ENCODE measurements around the gene BCKDK.
"Not testable (repeated sequence)": the region's sequence is repeated elsewhere in the genome, so short reads cannot be mapped to it uniquely, and the experiment has no call there.

Gene BCKDK

DNA sequence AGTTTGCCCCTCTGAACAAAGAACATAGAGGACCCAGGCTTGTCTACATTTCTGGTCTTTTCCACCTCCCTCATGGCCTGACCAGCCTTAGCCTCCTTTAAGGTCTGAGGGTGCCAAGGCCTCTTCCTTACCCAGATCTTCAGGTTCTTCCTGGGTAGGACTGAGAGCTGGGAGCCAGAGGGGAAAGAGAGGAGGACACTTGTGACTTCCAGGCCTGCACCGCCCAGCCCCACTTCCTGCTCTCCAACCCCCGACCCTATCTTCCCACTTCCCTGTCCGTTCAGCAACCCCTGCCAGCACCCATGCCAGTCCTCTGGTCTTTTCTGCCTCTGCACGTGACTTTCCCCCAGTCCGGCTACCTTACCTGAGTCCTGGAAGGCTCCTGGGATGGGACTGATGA is 41.1 kb downstream of the BCKDK start:
- Histone ChIP-seq H3K4me2 (no peak overlapping the region), H2AFZ (ENCODE audit: low read depth) (no peak overlapping the region), H3K27me3 (ENCODE audit: insufficient read depth, low read depth) (no peaks in the 10 kb centered on the region), H3K9ac (no peak overlapping the region), H4K20me1 (ENCODE audit: insufficient read depth) (no peaks in the 10 kb centered on the region), H3K4me3 (IDR thresholded peaks at IDR 0.05; ENCODE audit: insufficient read depth, low read depth, low read length) (no peak overlapping the region), H3K27ac (no peak overlapping the region), H3K36me3 (ENCODE audit: insufficient read depth) (no peaks in the 10 kb centered on the region), H3K4me1 (ENCODE audit: low read depth, poor library complexity, severe bottlenecking) (no peaks in the 10 kb centered on the region), H3K79me2 (ENCODE audit: insufficient read depth, low read depth) (no peaks in the 10 kb centered on the region)
- TF ChIP-seq, protein P1, sequence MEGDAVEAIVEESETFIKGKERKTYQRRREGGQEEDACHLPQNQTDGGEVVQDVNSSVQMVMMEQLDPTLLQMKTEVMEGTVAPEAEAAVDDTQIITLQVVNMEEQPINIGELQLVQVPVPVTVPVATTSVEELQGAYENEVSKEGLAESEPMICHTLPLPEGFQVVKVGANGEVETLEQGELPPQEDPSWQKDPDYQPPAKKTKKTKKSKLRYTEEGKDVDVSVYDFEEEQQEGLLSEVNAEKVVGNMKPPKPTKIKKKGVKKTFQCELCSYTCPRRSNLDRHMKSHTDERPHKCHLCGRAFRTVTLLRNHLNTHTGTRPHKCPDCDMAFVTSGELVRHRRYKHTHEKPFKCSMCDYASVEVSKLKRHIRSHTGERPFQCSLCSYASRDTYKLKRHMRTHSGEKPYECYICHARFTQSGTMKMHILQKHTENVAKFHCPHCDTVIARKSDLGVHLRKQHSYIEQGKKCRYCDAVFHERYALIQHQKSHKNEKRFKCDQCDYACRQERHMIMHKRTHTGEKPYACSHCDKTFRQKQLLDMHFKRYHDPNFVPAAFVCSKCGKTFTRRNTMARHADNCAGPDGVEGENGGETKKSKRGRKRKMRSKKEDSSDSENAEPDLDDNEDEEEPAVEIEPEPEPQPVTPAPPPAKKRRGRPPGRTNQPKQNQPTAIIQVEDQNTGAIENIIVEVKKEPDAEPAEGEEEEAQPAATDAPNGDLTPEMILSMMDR (conservative IDR thresholded peaks at IDR 0.05; ENCODE audit: low read depth, low read length), result no peak

DNA sequence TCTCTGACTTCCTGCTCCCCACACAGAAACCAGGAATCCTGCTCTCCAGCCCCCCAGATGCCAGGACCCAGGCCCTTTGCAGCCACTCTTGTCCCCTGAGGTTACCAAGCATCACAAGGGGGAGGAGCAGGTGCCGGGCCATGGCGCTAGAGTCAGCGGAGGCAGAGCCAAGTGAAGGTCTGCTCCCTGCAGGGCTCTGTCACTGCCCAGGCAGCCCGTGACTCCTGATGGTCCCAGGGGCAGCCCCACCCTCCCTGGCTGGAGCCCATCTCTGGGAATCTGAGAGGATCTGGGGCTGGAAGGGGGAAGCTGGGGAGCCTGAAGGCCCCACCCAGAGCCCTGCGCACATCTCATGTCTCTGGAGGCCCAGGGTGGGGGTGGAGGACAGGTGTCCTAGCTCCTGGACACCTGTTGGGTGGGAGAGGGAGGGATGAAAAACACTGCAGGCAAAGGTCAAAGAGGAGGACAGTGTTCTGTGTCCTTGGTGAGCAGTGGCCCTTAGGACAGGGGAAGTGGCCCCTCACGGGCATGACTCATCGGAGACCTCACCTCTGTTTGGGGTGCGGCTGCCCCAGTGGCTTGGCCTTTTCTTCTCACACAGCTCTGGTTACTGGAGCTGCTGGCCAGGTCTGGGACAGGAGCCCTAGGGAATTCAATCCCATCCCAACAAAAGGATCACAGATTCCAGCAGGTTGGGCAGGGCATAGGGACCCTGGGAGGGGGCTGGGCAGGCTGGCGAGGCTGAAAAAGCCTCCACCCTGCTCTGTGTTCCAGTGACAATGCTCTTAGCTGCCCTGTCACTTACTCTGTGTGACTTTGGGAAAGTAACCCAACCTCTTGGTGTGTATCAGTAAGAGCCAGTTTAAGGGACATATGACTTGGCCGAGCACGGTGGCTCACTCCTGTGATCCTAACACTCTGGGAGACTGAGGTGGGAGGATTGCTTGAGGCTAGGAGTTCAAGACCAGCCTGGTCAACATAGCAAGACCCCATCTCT is 42.0 kb downstream of the BCKDK start, which contains the start of gene PRSS36:
TSS of gene PRSS36 (minus strand) at position 173 of the 997 bp plus-strand sequence. CDS start at position 142, 31 bp downstream.
- H3K79me2 ChIP-seq (ENCODE audit: insufficient read depth, low read depth), result no peaks in the 10 kb centered on the region
- TF ChIP-seq, protein P1 (conservative IDR thresholded peaks at IDR 0.05; ENCODE audit: low read depth, low read length), result no peak
- H3K4me3 ChIP-seq (IDR thresholded peaks at IDR 0.05; ENCODE audit: insufficient read depth, low read depth, low read length), result no peak within 1 kb of the TSS
- H4K20me1 ChIP-seq (ENCODE audit: insufficient read depth), result no peaks in the 10 kb centered on the region
- H3K4me1 ChIP-seq (ENCODE audit: low read depth, poor library complexity, severe bottlenecking), result no peaks in the 10 kb centered on the region
- no peak within 1 kb of the TSS for H2AFZ ChIP-seq (ENCODE audit: low read depth)
- no peak within 1 kb of the TSS for H3K4me2 ChIP-seq
- H3K27me3 ChIP-seq (ENCODE audit: insufficient read depth, low read depth), result no peaks in the 10 kb centered on the region
- no peaks in the 10 kb centered on the region for H3K36me3 ChIP-seq (ENCODE audit: insufficient read depth)
- H3K9ac ChIP-seq, result no peak within 1 kb of the TSS
- H3K27ac ChIP-seq, result no peak within 1 kb of the TSS

DNA sequence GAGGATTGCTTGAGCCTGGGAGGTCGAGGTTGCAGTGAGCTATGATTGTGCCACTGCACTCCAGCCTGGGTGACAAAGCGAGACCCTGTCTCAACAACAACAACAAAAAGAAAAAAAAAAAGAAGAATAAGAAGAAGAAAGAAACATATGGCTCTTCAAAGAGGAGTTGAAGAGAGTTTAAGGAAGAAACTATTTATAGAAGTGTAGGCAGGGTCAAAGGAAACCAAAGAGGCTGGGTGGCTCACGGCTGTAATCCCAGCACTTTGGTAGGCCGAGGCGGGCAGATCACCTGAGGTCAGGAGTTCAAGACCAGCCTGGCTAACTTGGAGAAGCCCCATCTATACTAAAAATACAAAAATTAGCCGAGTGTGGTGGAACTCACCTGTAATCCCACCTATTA is 42.8 kb downstream of the BCKDK start:
- H3K79me2 ChIP-seq (ENCODE audit: insufficient read depth, low read depth); H3K4me1 ChIP-seq (ENCODE audit: low read depth, poor library complexity, severe bottlenecking); H3K36me3 ChIP-seq (ENCODE audit: insufficient read depth); H4K20me1 ChIP-seq (ENCODE audit: insufficient read depth); H3K27ac ChIP-seq; H3K9ac ChIP-seq; H2AFZ ChIP-seq (ENCODE audit: low read depth); H3K27me3 ChIP-seq (ENCODE audit: insufficient read depth, low read depth); H3K4me3 ChIP-seq (IDR thresholded peaks at IDR 0.05; ENCODE audit: insufficient read depth, low read depth, low read length); H3K4me2 ChIP-seq: not testable (repeated sequence)

DNA sequence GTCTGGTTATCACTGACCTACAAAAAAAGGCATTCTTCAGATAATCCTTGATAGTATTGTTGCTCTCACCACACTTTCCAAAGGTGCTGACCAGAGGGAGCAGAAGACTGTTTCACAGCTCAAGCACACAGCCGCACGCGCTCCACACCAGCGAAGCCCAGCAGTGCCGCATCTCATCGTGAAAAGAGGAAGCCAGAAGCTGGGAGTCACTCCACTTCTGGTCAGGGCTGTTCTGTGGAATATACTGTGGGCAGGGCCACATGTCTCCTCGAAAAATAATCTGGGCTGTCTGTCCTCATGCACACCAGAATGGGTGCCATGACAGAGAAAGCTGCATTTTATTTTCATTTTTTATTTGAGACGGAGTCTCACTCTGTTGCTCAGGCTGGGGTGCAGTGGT is 49.0 kb downstream of the BCKDK start:
- Histone ChIP-seq H3K9ac (no peak overlapping the region), H2AFZ (ENCODE audit: low read depth) (no peak overlapping the region), H3K79me2 (ENCODE audit: insufficient read depth, low read depth) (no peaks in the 10 kb centered on the region), H3K4me3 (IDR thresholded peaks at IDR 0.05; ENCODE audit: insufficient read depth, low read depth, low read length) (no peak overlapping the region), H3K36me3 (ENCODE audit: insufficient read depth) (no peaks in the 10 kb centered on the region), H3K4me1 (ENCODE audit: low read depth, poor library complexity, severe bottlenecking) (no peaks in the 10 kb centered on the region), H3K27me3 (ENCODE audit: insufficient read depth, low read depth) (no peaks in the 10 kb centered on the region), H3K27ac (no peak overlapping the region), H4K20me1 (ENCODE audit: insufficient read depth) (no peaks in the 10 kb centered on the region), H3K4me2 (no peak overlapping the region)
- TF ChIP-seq, protein P1 (conservative IDR thresholded peaks at IDR 0.05; ENCODE audit: low read depth, low read length), result no peak

Measured in KMS-11 (cell line).